Transverse colon (tissue), 4 donors: ENCODE data around the gene GOLT1A. TPM values are rescaled to one million over a fixed set of nuclear protein-coding genes. Genes with fewer than 3 reads are reported as not detected.

Experiments
- DNase-seq: peaks from one replicate; pipeline ENCODE4 v3.0.0-alpha.2; 2019
- H3K27ac ChIP-seq, 4 donors: fragments of 200-600 bp; sonication (generic); 2 replicates each; pipeline ENCODE4 v1.5.1; 2016 to 2018; ENCODE audit warnings: inconsistent platforms in 4 of 4
- H3K27me3 ChIP-seq: fragments of 200-600 bp; sonication (generic); 2 replicates; pipeline ENCODE4 v1.5.1; 2017; ENCODE audit warnings: inconsistent platforms
- H3K36me3 ChIP-seq, 4 donors: fragments of 200-600 bp; sonication (generic); 2 replicates each; pipeline ENCODE4 v1.5.1; 2017 to 2019; ENCODE audit warnings: inconsistent platforms in 4 of 4
- H3K4me1 ChIP-seq, 4 donors: fragments of 200-600 bp; sonication (generic); 2 replicates each; pipeline ENCODE4 v1.5.1; 2017 to 2020; ENCODE audit warnings: inconsistent platforms in 4 of 4
- H3K4me3 ChIP-seq, 4 donors: fragments of 200-600 bp; sonication (generic); 1 replicate in 1 of 4; 2 replicates in 3 of 4; pipeline versions ENCODE4 v1.5.1 to v1.6.1; 2017 to 2019; ENCODE audit warnings: inconsistent platforms in 4 of 4
- H3K9me3 ChIP-seq, 2 donors: fragments of 200-600 bp; sonication (generic); 2 replicates each; pipeline ENCODE4 v1.5.1; 2017 to 2019; ENCODE audit warnings: inconsistent platforms in 2 of 2
- EP300 ChIP-seq: sonication (generic); formaldehyde crosslinking; IDR thresholded peaks from one replicate; pipeline ENCODE4 v1.6.1; 2017; ENCODE audit warnings: antibody characterized with exemption, low read depth
- POLR2A ChIP-seq: fragments of 450-650 bp; IDR thresholded peaks from one replicate; pipeline ENCODE4 v1.6.1; 2016; ENCODE audit warnings: antibody characterized with exemption, mild to moderate bottlenecking, moderate library complexity
- POLR2AphosphoS5 ChIP-seq, 3 donors: sonication (generic); formaldehyde crosslinking; IDR thresholded peaks; one replicate each; pipeline ENCODE4 v1.6.1; 2016; ENCODE audit warnings: antibody characterized with exemption in 3 of 3
- WGBS, 2 donors: methylation state at CpG; one replicate each; pipeline ENCODE4 v1.1.5; 2018; ENCODE audit warnings: low coverage in 1 of 2; 5-methylcytosine and 5-hydroxymethylcytosine counted together
- in situ Hi-C, 4 donors: fragments of 200-750 bp; cut with MboI; loops; one replicate each; pipeline versions ENCODE4 v1.15.0 to v1.15.1; 2017; ENCODE audit warnings: low sequenced_read_pairs in 3 of 4, low pct_ligation_motif_present in 1 of 4, low pct_unique_long_range_greater_than_20kb in 1 of 4
- intact Hi-C: fragments of 100-400 bp; cut with DNase I; formaldehyde crosslinking; loops from one replicate; pipeline ENCODE4 v1.15.1; 2023; ENCODE audit warnings: low total_unique reads
- total RNA-seq, 4 donors: library from RNA; depleted of rRNA; stranded (reverse); fragments of >200 nt; gene quantifications; one replicate each; pipeline ENCODE4 v1.1.0, GENCODE V29; 2016
- TF ChIP-seq, protein P1 (sequence below), 5 experiments: fragments of 200-600 bp in 3 of 5; fragments of 450-650 bp in 2 of 5; sonication (generic) in 3 of 5; IDR thresholded peaks; 1 replicate in 2 of 5; 2 replicates in 3 of 5; pipeline ENCODE4 v1.5.1; 2016 to 2017; ENCODE audit warnings: antibody characterized with exemption in 5 of 5, inconsistent platforms in 3 of 5, mild to moderate bottlenecking in 2 of 5, moderate library complexity in 1 of 5

GOLT1A gene
- total RNA-seq, 4 donors from 2014 or later = 9.7 to 13.8 TPM; not detected in 2

DNA sequence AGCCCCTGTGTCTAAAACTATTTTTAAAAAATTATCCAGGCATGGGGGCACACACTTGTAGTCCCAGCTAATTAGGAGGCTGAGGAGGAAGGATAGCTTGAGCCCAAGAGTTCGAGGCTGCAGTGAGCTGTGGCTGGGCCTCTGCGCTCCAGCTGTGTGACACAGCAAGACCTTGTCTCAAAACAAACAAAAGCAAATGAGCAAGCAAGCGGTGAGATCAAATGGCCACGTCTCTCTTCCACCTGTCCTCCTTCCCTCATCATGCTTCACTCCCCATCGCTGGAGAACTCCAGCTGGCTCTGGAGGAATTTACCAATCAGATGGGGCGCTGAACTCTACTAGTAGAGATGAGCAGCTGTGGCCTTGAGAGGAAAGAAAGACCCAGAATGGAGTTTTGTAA, 33.7 kb downstream of the GOLT1A start:
- no peak for TF ChIP-seq EP300
- no peak for TF ChIP-seq POLR2AphosphoS5 (IDR thresholded peaks at IDR 0.05)
- TF ChIP-seq POLR2A = no peak
- TF ChIP-seq, protein P1, sequence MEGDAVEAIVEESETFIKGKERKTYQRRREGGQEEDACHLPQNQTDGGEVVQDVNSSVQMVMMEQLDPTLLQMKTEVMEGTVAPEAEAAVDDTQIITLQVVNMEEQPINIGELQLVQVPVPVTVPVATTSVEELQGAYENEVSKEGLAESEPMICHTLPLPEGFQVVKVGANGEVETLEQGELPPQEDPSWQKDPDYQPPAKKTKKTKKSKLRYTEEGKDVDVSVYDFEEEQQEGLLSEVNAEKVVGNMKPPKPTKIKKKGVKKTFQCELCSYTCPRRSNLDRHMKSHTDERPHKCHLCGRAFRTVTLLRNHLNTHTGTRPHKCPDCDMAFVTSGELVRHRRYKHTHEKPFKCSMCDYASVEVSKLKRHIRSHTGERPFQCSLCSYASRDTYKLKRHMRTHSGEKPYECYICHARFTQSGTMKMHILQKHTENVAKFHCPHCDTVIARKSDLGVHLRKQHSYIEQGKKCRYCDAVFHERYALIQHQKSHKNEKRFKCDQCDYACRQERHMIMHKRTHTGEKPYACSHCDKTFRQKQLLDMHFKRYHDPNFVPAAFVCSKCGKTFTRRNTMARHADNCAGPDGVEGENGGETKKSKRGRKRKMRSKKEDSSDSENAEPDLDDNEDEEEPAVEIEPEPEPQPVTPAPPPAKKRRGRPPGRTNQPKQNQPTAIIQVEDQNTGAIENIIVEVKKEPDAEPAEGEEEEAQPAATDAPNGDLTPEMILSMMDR (IDR thresholded peaks at IDR 0.05) = no peak
- H3K4me3 ChIP-seq = no peak overlapping the region
- H3K27me3 ChIP-seq = no peaks in the 10 kb centered on the region
- in situ Hi-C loops (no loop called here), intact Hi-C loops (no loop called here)
- H3K36me3 ChIP-seq = no peaks in the 10 kb centered on the region
- DNase-seq = no peak
- no peaks in the 10 kb centered on the region for H3K9me3 ChIP-seq
- 59 to 70% methylated on average over 2 to 6 of the region's 6 CpGs for WGBS, 2 donors
- no peak overlapping the region for H3K27ac ChIP-seq
- H3K4me1 ChIP-seq = no peaks in the 10 kb centered on the region

DNA sequence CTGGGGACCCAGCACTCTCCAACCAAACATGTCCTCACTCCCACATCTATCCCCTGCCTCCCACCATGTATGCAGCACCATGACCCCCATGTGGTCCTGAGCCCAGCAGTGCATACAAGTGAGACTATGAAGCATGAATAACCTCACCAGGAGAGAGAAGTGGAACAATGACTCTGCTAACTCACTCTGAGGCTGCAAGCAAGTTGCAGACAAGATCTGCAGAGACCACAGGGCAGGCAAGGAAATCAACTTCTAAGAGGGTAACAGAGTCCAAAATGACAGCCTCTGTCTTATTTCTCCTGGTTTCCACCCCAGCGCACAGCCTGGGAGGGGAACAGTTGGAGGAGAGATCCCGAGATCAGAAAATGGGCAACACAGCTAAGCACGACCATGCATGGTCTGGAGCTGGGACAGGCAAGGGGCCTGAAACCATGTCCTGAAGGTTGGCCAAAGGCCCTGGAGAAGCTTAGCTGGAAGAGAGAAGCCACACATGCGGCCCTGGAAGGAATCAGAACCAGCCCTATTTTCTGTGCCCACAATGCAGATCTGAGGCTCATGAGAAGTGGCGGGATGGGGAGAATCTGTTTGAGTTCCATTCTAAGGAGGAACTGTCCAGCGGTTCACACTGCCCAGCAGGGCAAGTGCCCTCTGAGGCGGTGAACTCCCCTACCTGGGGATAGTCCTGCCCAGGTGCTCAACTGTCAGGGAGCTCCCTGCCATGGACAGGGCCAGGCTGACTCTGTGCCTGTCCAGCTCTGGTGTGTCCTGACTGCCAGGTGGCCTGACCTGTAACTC, 35.1 kb downstream of the GOLT1A start:
- Histone ChIP-seq H3K27ac (no peak overlapping the region), H3K27me3 (peaks cover 10% of the 10 kb centered on the region), H3K4me3 (no peak overlapping the region), H3K4me1 (no peaks in the 10 kb centered on the region), H3K9me3 (no peaks in the 10 kb centered on the region), H3K36me3 (no peaks in the 10 kb centered on the region)
- WGBS, 2 donors = 56 to 81% methylated on average over 3 to 6 of the region's 7 CpGs
- in situ Hi-C loops = no loop called here
- DNase-seq = no peak
- intact Hi-C loops = no loop called here
- TF ChIP-seq POLR2AphosphoS5 (IDR thresholded peaks at IDR 0.05) = no peak
- no peak for TF ChIP-seq POLR2A
- TF ChIP-seq, protein P1 (IDR thresholded peaks at IDR 0.05) = no peak
- TF ChIP-seq EP300 = no peak

DNA sequence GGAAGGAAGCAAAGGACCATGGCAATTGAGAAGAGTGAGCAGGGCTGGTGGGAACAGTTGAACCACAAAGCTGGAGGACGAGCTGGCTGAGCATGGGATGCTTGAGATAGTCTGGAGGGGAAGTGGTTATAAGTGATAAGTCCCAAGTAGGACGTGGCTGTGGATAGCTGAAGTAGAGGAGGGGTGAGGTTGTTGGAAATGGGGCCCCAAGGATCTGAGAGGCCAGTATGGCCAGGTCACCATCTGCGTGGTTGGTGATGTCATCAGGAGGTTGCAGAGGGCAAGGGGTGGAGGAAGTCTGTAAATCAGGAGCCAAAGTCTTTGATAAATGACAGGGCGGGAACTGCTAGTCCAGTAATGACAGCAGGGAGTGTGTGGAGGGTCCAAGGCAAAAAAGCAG, 36.7 kb downstream of the GOLT1A start:
- Histone ChIP-seq H3K36me3 (no peaks in the 10 kb centered on the region), H3K4me3 (no peak overlapping the region), H3K27me3 (peaks cover 10% of the 10 kb centered on the region), H3K4me1 (no peaks in the 10 kb centered on the region), H3K27ac (no peak overlapping the region), H3K9me3 (no peaks in the 10 kb centered on the region)
- WGBS, 2 donors = 39 to 71% methylated on average over 1 to 4 of the region's 4 CpGs
- DNase-seq = no peak
- TF ChIP-seq EP300 = no peak
- TF ChIP-seq POLR2AphosphoS5 (IDR thresholded peaks at IDR 0.05) = no peak
- no peak for TF ChIP-seq POLR2A
- TF ChIP-seq, protein P1 (IDR thresholded peaks at IDR 0.05) = no peak
- intact Hi-C loops = no loop called here
- in situ Hi-C loops = no loop called here

DNA sequence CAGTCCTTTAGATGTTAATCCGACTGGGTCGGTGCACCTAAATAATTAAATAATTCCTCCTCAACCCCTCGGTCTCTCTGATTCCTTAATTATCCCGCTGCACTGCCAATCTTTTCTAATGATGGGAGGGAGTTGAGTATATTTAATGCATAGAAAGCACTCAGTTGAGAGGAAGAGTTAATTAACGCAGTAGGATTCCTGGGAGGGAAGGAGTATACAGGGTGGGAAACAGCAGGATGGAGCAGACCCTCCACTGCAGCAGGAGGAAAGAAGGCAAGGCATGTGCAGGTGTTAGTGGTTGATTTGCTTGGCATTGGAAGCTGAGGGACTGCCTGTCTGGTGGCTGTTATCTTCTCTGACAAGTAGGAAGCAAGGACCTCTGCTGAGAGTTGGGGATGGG, 37.7 kb downstream of the GOLT1A start:
- TF ChIP-seq EP300 (no peak), POLR2A (no peak), POLR2AphosphoS5 (IDR thresholded peaks at IDR 0.05) (no peak)
- TF ChIP-seq, protein P1 (IDR thresholded peaks at IDR 0.05) = no peak
- Histone ChIP-seq H3K4me3 (no peak overlapping the region), H3K27me3 (peaks cover 10% of the 10 kb centered on the region), H3K27ac (no peak overlapping the region), H3K4me1 (no peaks in the 10 kb centered on the region), H3K36me3 (no peaks in the 10 kb centered on the region), H3K9me3 (no peaks in the 10 kb centered on the region)
- intact Hi-C loops (no loop called here), in situ Hi-C loops (no loop called here)
- no peak for DNase-seq
- WGBS, 2 donors = 78 to 96% methylated on average over 4 to 5 of the region's 5 CpGs
